K562 (cell line): ENCODE data around the gene ZMIZ1. TPM values are rescaled to one million over a fixed set of nuclear protein-coding genes. Genes with fewer than 3 reads are reported as not detected.

Experiments
- BDP1 ChIP-seq: IDR thresholded peaks from 3 replicates; pipeline ENCODE4 v1.6.1; 2011; ENCODE audit not compliant: insufficient read length, insufficient read depth
- BHLHE40 ChIP-seq: IDR thresholded peaks from 2 replicates; pipeline ENCODE4 v1.6.1; 2011; ENCODE audit warnings: low read length, improper control_type of control experiment
- DMBX1 ChIP-seq: fragments of 250-450 bp; sonication (Bioruptor Pico); IDR thresholded peaks from 2 replicates; pipeline ENCODE4 v1.8.0; 2022; ENCODE audit warnings: inconsistent platforms, mild to moderate bottlenecking, moderate library complexity, borderline replicate concordance
- ELK3 ChIP-seq: fragments of 450-650 bp; formaldehyde crosslinking; IDR thresholded peaks from 2 replicates; pipeline ENCODE4 v1.4.0; 2020; ENCODE audit warnings: mild to moderate bottlenecking
- GATAD2A ChIP-seq: fragments of 450-650 bp; IDR thresholded peaks from 2 replicates; pipeline ENCODE4 v1.6.1; 2017
- HMGXB4 ChIP-seq: sonication (generic); formaldehyde crosslinking; IDR thresholded peaks from 2 replicates; pipeline ENCODE4 v1.8.1; 2023; ENCODE audit warnings: mild to moderate bottlenecking, missing genetic modification reagents
- HSF4 ChIP-seq: fragments of 250-450 bp; sonication (Bioruptor Pico); IDR thresholded peaks from 2 replicates; pipeline ENCODE4 v2.1.2; 2022; ENCODE audit warnings: mild to moderate bottlenecking, moderate library complexity, borderline replicate concordance
- JUN ChIP-seq, 2 experiments: sonication (generic) in 1 of 2; formaldehyde crosslinking in 1 of 2; IDR thresholded peaks; 2 replicates each; pipeline versions ENCODE4 v1.6.1 to v1.8.0; 2012 to 2022; ENCODE audit warnings: borderline replicate concordance in 2 of 2, mild to moderate bottlenecking in 2 of 2, improper control_type of control experiment in 1 of 2, low read depth in 1 of 2, low read length in 1 of 2, missing genetic modification reagents in 1 of 2
- MCM5 ChIP-seq: fragments of 450-650 bp; IDR thresholded peaks from 2 replicates; pipeline ENCODE4 v1.6.1; 2016; ENCODE audit warnings: low read depth
- MTA3 ChIP-seq: fragments of 450-650 bp; formaldehyde crosslinking; IDR thresholded peaks from 2 replicates; pipeline ENCODE4 v1.6.1; 2017; ENCODE audit warnings: mild to moderate bottlenecking, borderline replicate concordance
- NR4A1 ChIP-seq, 2 experiments: fragments of 250-450 bp in 1 of 2; fragments of 450-650 bp in 1 of 2; sonication (Bioruptor Pico) in 1 of 2; IDR thresholded peaks; 2 replicates each; pipeline versions ENCODE4 v1.4.0 to v1.6.1; 2016 to 2020; ENCODE audit warnings: mild to moderate bottlenecking in 2 of 2, missing compliant biosample characterization in 1 of 2, missing genetic modification characterization in 1 of 2, moderate library complexity in 1 of 2
- PHF8 ChIP-seq: fragments of 200-600 bp; sonication (generic); IDR thresholded peaks from 2 replicates; pipeline ENCODE4 v1.6.1; 2012; ENCODE audit warnings: mixed run types, mild to moderate bottlenecking, inconsistent platforms, low read length, moderate library complexity, borderline replicate concordance
- U2AF1 ChIP-seq: fragments of 200-400 bp; formaldehyde crosslinking; optimal IDR thresholded peaks from 2 replicates; pipeline ENCODE3; 2017; ENCODE audit warnings: mild to moderate bottlenecking, low read depth, low read length, moderate library complexity
- ZNF143 ChIP-seq: sonication (generic); formaldehyde crosslinking; IDR thresholded peaks from 2 replicates; pipeline ENCODE4 v1.9.0; 2022; ENCODE audit warnings: mild to moderate bottlenecking, missing genetic modification reagents
- ZNF639 ChIP-seq, 2 experiments: fragments of 200-800 bp in 1 of 2; sonication (Bioruptor generic) in 1 of 2; sonication (generic) in 1 of 2; formaldehyde crosslinking in 1 of 2; IDR thresholded peaks in 1 of 2; conservative IDR thresholded peaks in 1 of 2; 2 replicates each; pipeline versions ENCODE4 v1.5.0 to v1.6.1; 2016 to 2020; ENCODE audit warnings: missing compliant biosample characterization in 1 of 2, missing genetic modification characterization in 1 of 2, missing genetic modification reagents in 1 of 2
- ZNF668 ChIP-seq: fragments of 250-450 bp; sonication (Bioruptor Pico); IDR thresholded peaks from 2 replicates; pipeline ENCODE4 v1.8.0; 2022; ENCODE audit warnings: mild to moderate bottlenecking, inconsistent platforms
- polyA plus RNA-seq, 8 experiments: library from polyadenylated mRNA; depleted of rRNA in 4 of 8; stranded (reverse) in 5 of 8; unstranded in 3 of 8; fragments of >200 nt; fragmentation: Nextera tagmentation in 2 of 8; fragmentation: Illumina TruSeq in 1 of 8; extraction: Ambion mirVana in 2 of 8; extraction: Trizol in 1 of 8; gene quantifications; 2 replicates each; pipeline versions ENCODE4 v1.2.1 to v1.2.3, GENCODE V29; 2011 to 2014; ENCODE audit warnings: inconsistent platforms in 1 of 8, missing spikeins in 1 of 8
- total RNA-seq, 7 experiments: library from RNA; depleted of rRNA in 6 of 7; stranded (reverse); fragments of >200 nt in 6 of 7; fragmentation: Illumina TruSeq in 2 of 7; extraction: Trizol in 2 of 7; gene quantifications; 2 replicates each; pipeline versions ENCODE4 v1.2.1 to v1.2.3, GENCODE V29; 2011 to 2021; ENCODE audit warnings: low replicate concordance in 1 of 7
- TF ChIP-seq, protein P1 (sequence below): IDR thresholded peaks from 2 replicates; pipeline ENCODE4 v1.6.1; 2012; ENCODE audit warnings: low read depth, low read length, improper control_type of control experiment, borderline replicate concordance
- TF ChIP-seq, protein P2 (sequence below): fragments of 450-650 bp; IDR thresholded peaks from 2 replicates; pipeline ENCODE4 v1.6.1; 2016; ENCODE audit warnings: antibody characterized with exemption

The ZMIZ1 gene
- total and polyA plus RNA-seq, 9 of the 15 experiments (the other 6 are each of a cell fraction or from before 2014, with no cell fraction given), result 1.0 to 37.3 (median 4.3) TPM

GRCh38 chr10:79180414-79181221, 111.9 kb downstream of the ZMIZ1 start (continued):
- TF ChIP-seq ZNF639 (CRISPR knock-in tag; conservative IDR thresholded peaks at IDR 0.05 in 1 of 2, IDR thresholded peaks at IDR 0.05 in 1 of 2) (0 out of 4 replicates have a peak, but pooled peaks of 1 of the 2 experiments have one; percentile 27), PHF8 (no peak), DMBX1 (CRISPR knock-in tag) (0 out of 2 replicates have a peak, but pooled peaks have one; percentile 39), ZNF668 (CRISPR knock-in tag) (no peak), HSF4 (no peak), MTA3 (no peak), HMGXB4 (CRISPR knock-in tag) (no peak), BHLHE40 (no peak), MCM5 (no peak), U2AF1 (no peak), JUN (IDR thresholded peaks at IDR 0.05; ENCODE audit: borderline replicate concordance, low read depth, low read length) (peak; percentile 43; the same call in 1 of the 2 replicates), JUN (CRISPR knock-in tag; IDR thresholded peaks at IDR 0.05; ENCODE audit: borderline replicate concordance) (no peak), GATAD2A (peak; percentile 75; the same call in 1 of the 2 replicates), ELK3 (CRISPR knock-in tag) (no peak), BDP1 (no peak), NR4A1 (CRISPR knock-in tag; IDR thresholded peaks at IDR 0.05) (no peak), NR4A1 (tag; IDR thresholded peaks at IDR 0.05) (peak; percentile 17; the same call in 1 of the 2 replicates), ZNF143 (CRISPR knock-in tag) (no peak)
- TF ChIP-seq, protein P1, sequence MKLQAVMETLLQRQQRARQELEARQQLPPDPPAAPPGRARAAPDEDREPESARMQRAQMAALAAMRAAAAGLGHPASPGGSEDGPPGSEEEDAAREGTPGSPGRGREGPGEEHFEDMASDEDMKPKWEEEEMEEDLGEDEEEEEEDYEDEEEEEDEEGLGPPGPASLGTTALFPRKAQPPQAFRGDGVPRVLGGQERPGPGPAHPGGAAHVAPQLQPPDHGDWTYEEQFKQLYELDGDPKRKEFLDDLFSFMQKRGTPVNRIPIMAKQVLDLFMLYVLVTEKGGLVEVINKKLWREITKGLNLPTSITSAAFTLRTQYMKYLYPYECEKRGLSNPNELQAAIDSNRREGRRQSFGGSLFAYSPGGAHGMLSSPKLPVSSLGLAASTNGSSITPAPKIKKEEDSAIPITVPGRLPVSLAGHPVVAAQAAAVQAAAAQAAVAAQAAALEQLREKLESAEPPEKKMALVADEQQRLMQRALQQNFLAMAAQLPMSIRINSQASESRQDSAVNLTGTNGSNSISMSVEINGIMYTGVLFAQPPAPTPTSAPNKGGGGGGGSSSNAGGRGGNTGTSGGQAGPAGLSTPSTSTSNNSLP, result no peak
- TF ChIP-seq, protein P2, sequence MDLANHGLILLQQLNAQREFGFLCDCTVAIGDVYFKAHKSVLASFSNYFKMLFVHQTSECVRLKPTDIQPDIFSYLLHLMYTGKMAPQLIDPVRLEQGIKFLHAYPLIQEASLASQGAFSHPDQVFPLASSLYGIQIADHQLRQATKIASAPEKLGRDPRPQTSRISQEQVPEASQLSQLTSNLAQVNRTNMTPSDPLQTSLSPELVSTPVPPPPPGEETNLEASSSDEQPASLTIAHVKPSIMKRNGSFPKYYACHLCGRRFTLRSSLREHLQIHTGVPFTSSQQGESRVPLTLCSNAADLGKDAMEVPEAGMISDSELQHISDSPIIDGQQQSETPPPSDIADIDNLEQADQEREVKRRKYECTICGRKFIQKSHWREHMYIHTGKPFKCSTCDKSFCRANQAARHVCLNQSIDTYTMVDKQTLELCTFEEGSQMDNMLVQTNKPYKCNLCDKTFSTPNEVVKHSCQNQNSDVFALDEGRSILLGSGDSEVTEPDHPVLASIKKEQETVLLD, result peak; percentile 73; the same call in 1 of the 2 replicates
